Astrocyte (in vitro differentiated cells and primary cell): ENCODE results near the gene DCDC2C.

Experiments
- EZH2 ChIP-seq: IDR thresholded peaks from 2 replicates; pipeline ENCODE4 v1.6.1; 2012; ENCODE audit warnings: mild to moderate bottlenecking, low read length, inconsistent platforms; ENCODE audit not compliant: insufficient read depth
- TF ChIP-seq, protein P1 (sequence below): IDR thresholded peaks from 2 replicates; pipeline ENCODE4 v1.5.1; 2011; ENCODE audit warnings: low read depth, mild to moderate bottlenecking, inconsistent platforms, low read length, moderate library complexity; ENCODE audit not compliant: insufficient read depth

DNA sequence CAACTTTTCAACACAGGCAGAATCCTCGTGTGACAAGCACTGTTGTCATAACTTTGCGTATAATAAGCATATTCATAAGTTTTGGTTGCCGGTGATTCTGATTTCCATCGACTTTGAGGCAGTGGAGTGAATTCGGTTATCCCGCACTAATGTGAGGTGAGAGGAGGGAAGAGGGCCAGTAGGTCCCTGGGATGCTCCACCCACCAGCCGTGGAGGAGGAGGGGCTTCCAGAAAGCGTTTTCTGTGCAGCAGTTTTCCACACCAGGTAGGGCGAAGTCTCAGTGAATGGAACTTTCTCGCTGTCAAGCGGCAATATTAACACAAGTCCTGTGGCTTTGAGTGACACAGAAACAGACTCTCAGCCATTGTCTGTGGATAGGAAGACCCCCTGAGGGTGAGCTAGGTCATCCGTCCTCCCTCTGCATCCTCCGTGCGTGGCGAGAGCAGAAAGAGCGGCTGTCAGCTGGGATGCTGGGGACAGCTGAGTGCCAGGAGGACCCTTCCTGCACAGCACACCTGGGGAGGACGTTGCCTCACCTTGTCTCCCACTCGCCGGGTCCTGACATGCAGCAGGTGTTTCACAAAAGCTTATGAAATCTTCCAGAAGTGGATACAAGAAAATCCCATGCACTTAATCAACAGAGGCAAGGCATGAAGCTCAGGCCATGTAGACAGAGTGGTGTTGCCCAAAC lies 67.5 kb downstream of the DCDC2C start:
- TF ChIP-seq, protein P1, sequence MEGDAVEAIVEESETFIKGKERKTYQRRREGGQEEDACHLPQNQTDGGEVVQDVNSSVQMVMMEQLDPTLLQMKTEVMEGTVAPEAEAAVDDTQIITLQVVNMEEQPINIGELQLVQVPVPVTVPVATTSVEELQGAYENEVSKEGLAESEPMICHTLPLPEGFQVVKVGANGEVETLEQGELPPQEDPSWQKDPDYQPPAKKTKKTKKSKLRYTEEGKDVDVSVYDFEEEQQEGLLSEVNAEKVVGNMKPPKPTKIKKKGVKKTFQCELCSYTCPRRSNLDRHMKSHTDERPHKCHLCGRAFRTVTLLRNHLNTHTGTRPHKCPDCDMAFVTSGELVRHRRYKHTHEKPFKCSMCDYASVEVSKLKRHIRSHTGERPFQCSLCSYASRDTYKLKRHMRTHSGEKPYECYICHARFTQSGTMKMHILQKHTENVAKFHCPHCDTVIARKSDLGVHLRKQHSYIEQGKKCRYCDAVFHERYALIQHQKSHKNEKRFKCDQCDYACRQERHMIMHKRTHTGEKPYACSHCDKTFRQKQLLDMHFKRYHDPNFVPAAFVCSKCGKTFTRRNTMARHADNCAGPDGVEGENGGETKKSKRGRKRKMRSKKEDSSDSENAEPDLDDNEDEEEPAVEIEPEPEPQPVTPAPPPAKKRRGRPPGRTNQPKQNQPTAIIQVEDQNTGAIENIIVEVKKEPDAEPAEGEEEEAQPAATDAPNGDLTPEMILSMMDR = no peak
- no peak for TF ChIP-seq EZH2
